ENCODE data around the gene SPDYC.

The SPDYC gene

GRCh38 chr11:65205602-65205967 is 35.6 kb downstream of the SPDYC start:
- no peak overlapping the region for H3K4me3 ChIP-seq (ENCODE audit: low read depth, low read length)

GRCh38 chr11:65206441-65206841 is 36.4 kb downstream of the SPDYC start:
- H3K4me3 ChIP-seq (ENCODE audit: low read depth, low read length) = no peak overlapping the region

GRCh38 chr11:65206901-65207300 is 36.9 kb downstream of the SPDYC start:
- H3K4me3 ChIP-seq (ENCODE audit: low read depth, low read length) = no peak overlapping the region

GRCh38 chr11:65207918-65208784 is 38.1 kb downstream of the SPDYC start:
- no peak overlapping the region for H3K4me3 ChIP-seq (ENCODE audit: low read depth, low read length)

GRCh38 chr11:65208785-65209710 is 39.0 kb downstream of the SPDYC start:
- H3K4me3 ChIP-seq (ENCODE audit: low read depth, low read length) = no peak overlapping the region

- no peak overlapping the region for H3K4me3 ChIP-seq (ENCODE audit: low read depth, low read length)
Measured at GRCh38 chr11:65209711-65210360, 39.8 kb downstream of the SPDYC start.

GRCh38 chr11:65210361-65210731 is 40.3 kb downstream of the SPDYC start:
- H3K4me3 ChIP-seq (ENCODE audit: low read depth, low read length) = no peak overlapping the region

GRCh38 chr11:65210748-65211147 is 40.7 kb downstream of the SPDYC start:
- no peak overlapping the region for H3K4me3 ChIP-seq (ENCODE audit: low read depth, low read length)

- H3K4me3 ChIP-seq (ENCODE audit: low read depth, low read length) = no peak overlapping the region
Measured at GRCh38 chr11:65211293-65212105, 41.5 kb downstream of the SPDYC start.

GRCh38 chr11:65212226-65212801 is 42.3 kb downstream of the SPDYC start:
- H3K4me3 ChIP-seq (ENCODE audit: low read depth, low read length) = no peak overlapping the region

GRCh38 chr11:65213322-65214211 is 43.5 kb downstream of the SPDYC start:
- H3K4me3 ChIP-seq (ENCODE audit: low read depth, low read length) = no peak overlapping the region

GRCh38 chr11:65214212-65214845 is 44.3 kb downstream of the SPDYC start:
- no peak overlapping the region for H3K4me3 ChIP-seq (ENCODE audit: low read depth, low read length)

GRCh38 chr11:65215441-65216076 is 45.5 kb downstream of the SPDYC start:
- H3K4me3 ChIP-seq (ENCODE audit: low read depth, low read length) = no peak overlapping the region

- no peak overlapping the region for H3K4me3 ChIP-seq (ENCODE audit: low read depth, low read length)
Measured at GRCh38 chr11:65216830-65217229, 46.8 kb downstream of the SPDYC start.

- H3K4me3 ChIP-seq (ENCODE audit: low read depth, low read length) = no peak overlapping the region
Measured at GRCh38 chr11:65217441-65218423, 47.7 kb downstream of the SPDYC start.

GRCh38 chr11:65218446-65218845 is 48.4 kb downstream of the SPDYC start:
- H3K4me3 ChIP-seq (ENCODE audit: low read depth, low read length) = no peak overlapping the region

GRCh38 chr11:65219930-65220213 is 49.8 kb downstream of the SPDYC start:
- H3K4me3 ChIP-seq (ENCODE audit: low read depth, low read length) = no peak overlapping the region
